Neural crest cell (in vitro differentiated cells): ENCODE results near the gene DCUN1D3. TPM values are rescaled to one million over a fixed set of nuclear protein-coding genes. Genes with fewer than 3 reads are reported as not detected.
A peak's percentile ranks its signal among the peaks of the same experiment; 100 is the strongest.

Source experiments
- DNase-seq: peaks from one replicate; pipeline ENCODE4 v3.0.0; 2021; ENCODE audit warnings: low read depth, mixed read lengths, low spot score
- H3K27ac Mint-ChIP-seq: one replicate; pipeline ENCODE4 v1.8.0; 2021; ENCODE audit warnings: mild to moderate bottlenecking, mixed read lengths; ENCODE audit not compliant: unreplicated experiment
- H3K27me3 Mint-ChIP-seq: 2 replicates; pipeline ENCODE4 v1.8.0; 2021; ENCODE audit warnings: low read depth, mild to moderate bottlenecking, mixed read lengths
- H3K36me3 Mint-ChIP-seq: 2 replicates; pipeline ENCODE4 v1.8.0; 2021; ENCODE audit warnings: low read depth, mild to moderate bottlenecking, mixed read lengths
- H3K4me1 Mint-ChIP-seq: 2 replicates; pipeline ENCODE4 v1.8.0; 2021; ENCODE audit warnings: mixed read lengths
- H3K4me3 Mint-ChIP-seq: one replicate; pipeline ENCODE4 v1.8.0; 2021; ENCODE audit warnings: mild to moderate bottlenecking, mixed read lengths
- H3K9me3 Mint-ChIP-seq: 2 replicates; pipeline ENCODE4 v1.8.0; 2021; ENCODE audit warnings: mixed read lengths
- CTCF ChIP-seq: fragments of 200-600 bp; sonication (generic); conservative IDR thresholded peaks from 2 replicates; pipeline ENCODE4 v1.5.0; 2021; ENCODE audit warnings: antibody characterized with exemption, mild to moderate bottlenecking
- total RNA-seq: library from RNA; stranded (reverse); gene quantifications from 2 replicates; pipeline ENCODE4 v1.2.1, GENCODE V29; 2021

The DCUN1D3 gene
- total RNA-seq, 1 donor from 2014 or later, result 13.5 TPM

- no peaks in the 10 kb centered on the region for H3K27me3 Mint-ChIP-seq
- H3K27ac Mint-ChIP-seq, result no peak overlapping the region
- no peak overlapping the region for H3K4me3 Mint-ChIP-seq
- no peak for TF ChIP-seq CTCF
- H3K36me3 Mint-ChIP-seq, result peaks cover 5% of the 10 kb centered on the region
- peaks cover 14% of the 10 kb centered on the region for H3K4me1 Mint-ChIP-seq
- no peaks in the 10 kb centered on the region for H3K9me3 Mint-ChIP-seq
- no peak for DNase-seq
Observed at GRCh38 chr16:20918486-20919239, 18.5 kb upstream of the DCUN1D3 start.

GRCh38 chr16:20916942-20917341, 16.8 kb upstream of the DCUN1D3 start:
- peaks cover 5% of the 10 kb centered on the region for H3K36me3 Mint-ChIP-seq
- no peak for TF ChIP-seq CTCF
- no peak for DNase-seq
- no peak overlapping the region for H3K27ac Mint-ChIP-seq
- H3K27me3 Mint-ChIP-seq, result no peaks in the 10 kb centered on the region
- H3K4me3 Mint-ChIP-seq, result no peak overlapping the region
- no peaks in the 10 kb centered on the region for H3K9me3 Mint-ChIP-seq
- H3K4me1 Mint-ChIP-seq, result peaks cover 17% of the 10 kb centered on the region

- H3K36me3 Mint-ChIP-seq, result peaks cover 5% of the 10 kb centered on the region
- H3K4me3 Mint-ChIP-seq, result no peak overlapping the region
- no peaks in the 10 kb centered on the region for H3K27me3 Mint-ChIP-seq
- DNase-seq, result no peak
- no peak for TF ChIP-seq CTCF
- no peaks in the 10 kb centered on the region for H3K9me3 Mint-ChIP-seq
- peak overlapping the region; percentile 85 for H3K27ac Mint-ChIP-seq
- H3K4me1 Mint-ChIP-seq, result peaks cover 17% of the 10 kb centered on the region
Observed at GRCh38 chr16:20916289-20916688, 16.1 kb upstream of the DCUN1D3 start.

GRCh38 chr16:20911361-20911760, 11.2 kb upstream of the DCUN1D3 start:
- H3K9me3 Mint-ChIP-seq, result no peaks in the 10 kb centered on the region
- H3K27me3 Mint-ChIP-seq, result no peaks in the 10 kb centered on the region
- peaks cover 2% of the 10 kb centered on the region for H3K36me3 Mint-ChIP-seq
- no peak overlapping the region for H3K27ac Mint-ChIP-seq
- no peak for DNase-seq
- H3K4me3 Mint-ChIP-seq, result no peak overlapping the region
- no peak for TF ChIP-seq CTCF
- H3K4me1 Mint-ChIP-seq, result peaks cover 9% of the 10 kb centered on the region

- H3K27ac Mint-ChIP-seq, result no peak overlapping the region
- H3K4me1 Mint-ChIP-seq, result peaks cover 6% of the 10 kb centered on the region
- H3K27me3 Mint-ChIP-seq, result no peaks in the 10 kb centered on the region
- no peak for TF ChIP-seq CTCF
- H3K9me3 Mint-ChIP-seq, result no peaks in the 10 kb centered on the region
- H3K36me3 Mint-ChIP-seq, result no peaks in the 10 kb centered on the region
- no peak for DNase-seq
- no peak overlapping the region for H3K4me3 Mint-ChIP-seq
Observed at GRCh38 chr16:20910781-20911321, 10.7 kb upstream of the DCUN1D3 start.
